AG09319 (cell line): ENCODE data around the gene ASB3.
"Not testable (repeated sequence)": the region's sequence is repeated elsewhere in the genome, so short reads cannot be mapped to it uniquely, and the experiment has no call there.

Experiments used
- DNase-seq: peaks from one replicate; pipeline ENCODE4 v3.0.0-alpha.2; 2010; ENCODE audit warnings: low read depth; ENCODE audit errors: extremely low read depth
- CTCF ChIP-seq: IDR thresholded peaks from 2 replicates; pipeline ENCODE4 v1.5.1; 2011; ENCODE audit warnings: low read depth, mild to moderate bottlenecking, inconsistent platforms, low read length, moderate library complexity

ASB3 gene

GRCh38 chr2:53786705-53787613 lies at the start of gene ASB3, which contains the start of gene ERLEC1:
TSS of gene ASB3 (minus strand) at chr2:53786953. CDS start at chr2:53765572, 21,381 bp downstream.
TSS of gene ERLEC1 (plus strand) at chr2:53787044. CDS start at chr2:53787211, 167 bp downstream.
- TF ChIP-seq CTCF = no peak; the same call in 1 of the 2 replicates
- peak; percentile 64 for DNase-seq

GRCh38 chr2:53829980-53830290 lies 43.2 kb upstream of the ASB3 start:
- DNase-seq = not testable (repeated sequence)

GRCh38 chr2:53829273-53829979 lies 42.7 kb upstream of the ASB3 start:
- no peak for TF ChIP-seq CTCF
- no peak for DNase-seq

GRCh38 chr2:53828331-53828730 lies 41.6 kb upstream of the ASB3 start:
- no peak for DNase-seq
- TF ChIP-seq CTCF = no peak

GRCh38 chr2:53827398-53828175 lies 40.8 kb upstream of the ASB3 start:
- no peak for TF ChIP-seq CTCF
- DNase-seq = no peak

- DNase-seq = no peak
- TF ChIP-seq CTCF = no peak
Measured at GRCh38 chr2:53826587-53827397, 40.0 kb upstream of the ASB3 start.

- TF ChIP-seq CTCF = no peak
- no peak for DNase-seq
Measured at GRCh38 chr2:53826030-53826410, 39.3 kb upstream of the ASB3 start.

GRCh38 chr2:53823639-53824038 lies 36.9 kb upstream of the ASB3 start:
- DNase-seq = not testable (repeated sequence)
